HL-60 (cell line): ENCODE measurements around the gene WWOX.

ENCODE experiments used
- CTCF ChIP-seq: IDR thresholded peaks from one replicate; pipeline ENCODE4 v1.5.1; 2011; ENCODE audit warnings: low read length, control low read depth, inconsistent platforms; ENCODE audit not compliant: insufficient read depth
- POLR2AphosphoS5 ChIP-seq: IDR thresholded peaks from 2 replicates; pipeline ENCODE4 v1.6.1; 2012; ENCODE audit warnings: low read depth
- REST ChIP-seq: IDR thresholded peaks from 2 replicates; pipeline ENCODE4 v1.6.1; 2012; ENCODE audit warnings: low read depth; ENCODE audit not compliant: insufficient replicate concordance

DNA sequence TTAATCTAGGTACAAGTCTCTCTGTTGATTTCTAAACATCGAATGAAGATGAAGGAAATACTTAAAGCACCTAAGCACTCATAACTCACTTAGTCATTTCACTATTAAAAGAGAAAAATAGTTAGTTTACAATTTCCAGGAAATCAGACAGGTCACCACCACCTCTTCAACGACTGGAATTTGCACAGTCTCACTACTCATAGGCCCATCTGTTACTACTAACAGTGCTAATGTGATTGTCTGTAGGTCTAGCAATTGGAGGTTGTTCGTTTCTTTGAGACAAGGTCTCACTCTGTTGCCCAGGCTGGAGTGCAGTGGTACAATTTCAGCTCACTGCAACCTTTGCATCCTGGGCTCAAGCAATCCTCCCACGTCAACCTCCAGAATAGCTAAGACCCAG is 1056.5 kb downstream of the WWOX start:
- no peak for TF ChIP-seq CTCF
- TF ChIP-seq REST = no peak
- TF ChIP-seq POLR2AphosphoS5 = no peak
